CD4-positive, alpha-beta memory T cell (primary cell): ENCODE data around the gene WDR89. TPM values are rescaled to one million over a fixed set of nuclear protein-coding genes. Genes with fewer than 3 reads are reported as not detected.
"Not testable (repeated sequence)": the region's sequence is repeated elsewhere in the genome, so short reads cannot be mapped to it uniquely, and the experiment has no call there.

Experiments
- CTCF ChIA-PET: fragments of 350-600 bp; sonication (Branson Sonifier 250); formaldehyde crosslinking; loops from one replicate; lab custom pipeline; 2021; ENCODE audit warnings: inconsistent platforms; ENCODE audit not compliant: partially characterized antibody; lab: Charles Lee
- POLR2A ChIA-PET: fragments of 350-600 bp; sonication (Branson Sonifier 250); formaldehyde crosslinking; loops from one replicate; lab custom pipeline; 2021; ENCODE audit not compliant: partially characterized antibody; lab: Charles Lee
- DNase-seq, 5 donors: peaks; one replicate each; pipeline versions ENCODE4 v3.0.0 to v3.0.0-alpha.2; 2020 to 2022; ENCODE audit warnings: mixed read lengths in 1 of 5
- H3K27ac ChIP-seq: one replicate; pipeline ENCODE4 v1.7.0; 2013; ENCODE audit warnings: low read depth, low read length
- H3K27me3 ChIP-seq: 2 replicates; pipeline ENCODE4 v1.7.0; 2013; ENCODE audit warnings: mild to moderate bottlenecking, low read length, moderate library complexity; ENCODE audit not compliant: insufficient read depth
- H3K36me3 ChIP-seq: 2 replicates; pipeline ENCODE4 v1.7.0; 2013; ENCODE audit warnings: mild to moderate bottlenecking, low read length, moderate library complexity; ENCODE audit not compliant: insufficient read depth
- H3K4me1 ChIP-seq: 2 replicates; pipeline ENCODE4 v1.7.0; 2013; ENCODE audit warnings: mild to moderate bottlenecking, low read length, moderate library complexity; ENCODE audit not compliant: insufficient read depth
- H3K4me3 ChIP-seq, 2 donors: one replicate each; pipeline ENCODE4 v1.7.0; 2013; ENCODE audit warnings: low read length in 2 of 2, mild to moderate bottlenecking in 1 of 2
- H3K9me3 ChIP-seq, 2 donors: one replicate each; pipeline ENCODE4 v1.7.0; 2013; ENCODE audit warnings: low read length in 2 of 2, control low read depth in 1 of 2; ENCODE audit not compliant: control insufficient read depth in 1 of 2
- H3K27ac Mint-ChIP-seq, 7 donors: one replicate each; pipeline ENCODE4 v1.8.0; 2020 to 2021; ENCODE audit warnings: mixed read lengths in 7 of 7, mild to moderate bottlenecking in 6 of 7, inconsistent platforms in 3 of 7, moderate library complexity in 3 of 7
- H3K27me3 Mint-ChIP-seq, 2 donors: one replicate each; pipeline ENCODE4 v1.8.0; 2020 to 2021; ENCODE audit warnings: mixed read lengths in 2 of 2
- H3K36me3 Mint-ChIP-seq, 2 donors: one replicate each; pipeline ENCODE4 v1.8.0; 2020 to 2021; ENCODE audit warnings: mixed read lengths in 2 of 2, inconsistent platforms in 1 of 2, mild to moderate bottlenecking in 1 of 2
- H3K4me1 Mint-ChIP-seq, 4 donors: one replicate each; pipeline ENCODE4 v1.8.0; 2020 to 2021; ENCODE audit warnings: mixed read lengths in 4 of 4, mild to moderate bottlenecking in 1 of 4
- H3K4me3 Mint-ChIP-seq, 8 donors: one replicate each; pipeline ENCODE4 v1.8.0; 2020 to 2021; ENCODE audit warnings: mixed read lengths in 8 of 8, mild to moderate bottlenecking in 7 of 8, moderate library complexity in 6 of 8, inconsistent platforms in 3 of 8
- H3K9me3 Mint-ChIP-seq, 8 donors: one replicate each; pipeline ENCODE4 v1.8.0; 2020 to 2021; ENCODE audit warnings: mixed read lengths in 8 of 8, mild to moderate bottlenecking in 5 of 8, inconsistent platforms in 3 of 8, moderate library complexity in 1 of 8
- intact Hi-C: fragments of 100-400 bp; cut with micrococcal nuclease; formaldehyde crosslinking; loops from one replicate; pipeline ENCODE4 v1.15.1; 2023
- polyA plus RNA-seq, 2 donors: library from polyadenylated mRNA; unstranded; fragments of 300-500 nt; fragmentation: Illumina TruSeq; gene quantifications; one replicate each; pipeline ENCODE4 v1.2.3, GENCODE V29; 2021
- total RNA-seq, 2 experiments: library from RNA; stranded (reverse); gene quantifications; one replicate each; pipeline ENCODE4 v1.2.3, GENCODE V29; 2021

Gene WDR89
- total and polyA plus RNA-seq, 4 experiments from 2014 or later, result 23.4 to 36.3 (median 30.6) TPM

- no peaks in the 10 kb centered on the region for H3K27me3 Mint-ChIP-seq
- peak overlapping the region; percentile 99 for H3K27ac ChIP-seq
- CTCF ChIA-PET, result interaction anchor here (1.2 to 4.4 kb wide), 9 partner anchors 9 to 128 kb away, joined by 3 to 41 read pairs (median 6); no protein-coding TSS in a partner anchor
- no peaks in the 10 kb centered on the region for H3K27me3 ChIP-seq
- peaks cover 16 to 18% of the 10 kb centered on the region in 2 donors for H3K36me3 Mint-ChIP-seq
- H3K4me3 Mint-ChIP-seq, result peak overlapping the region; percentile 85 to 98 (median 92)
- no peaks in the 10 kb centered on the region for H3K9me3 ChIP-seq
- peak; percentile 92 to 95 (median 94) for DNase-seq
- H3K4me3 ChIP-seq, result peak overlapping the region; percentile 85 to 96
- H3K4me1 Mint-ChIP-seq, result peaks cover 17 to 43% (median 28%) of the 10 kb centered on the region in 4 donors
- POLR2A ChIA-PET, result interaction anchor here (0.7 to 7.2 kb wide), 14 partner anchors 10 to 1273 kb away, joined by 3 to 151 read pairs (median 4); partner anchors contain the start of genes PPP2R5E and SGPP1
- H3K9me3 Mint-ChIP-seq, result no peaks in the 10 kb centered on the region
- intact Hi-C loops, result loop anchor here (1.0 to 5.0 kb wide), 3 partner anchors 8 to 745 kb away; partner anchors contain the start of genes MTHFD1 and PPP2R5E
- peak overlapping the region; percentile 90 to 99 (median 97) for H3K27ac Mint-ChIP-seq
- peaks cover 34% of the 10 kb centered on the region for H3K4me1 ChIP-seq
- H3K36me3 ChIP-seq, result peaks cover 5% of the 10 kb centered on the region
These were observed 549 bp upstream of the WDR89 start for GRCh38 chr14:63642229-63642611.

- Histone ChIP-seq H3K4me1 (peaks cover 45% of the 10 kb centered on the region), H3K4me3 (no peak overlapping the region), H3K27me3 (no peaks in the 10 kb centered on the region), H3K36me3 (peaks cover 5% of the 10 kb centered on the region), H3K27ac (no peak overlapping the region), H3K9me3 (no peaks in the 10 kb centered on the region)
- DNase-seq, result no peak
- intact Hi-C loops, result no loop called here
- Mint-ChIP-seq H3K36me3 (peaks cover 34 to 38% of the 10 kb centered on the region in 2 donors), H3K4me1 (peaks cover 30 to 61% (median 49%) of the 10 kb centered on the region in 4 donors), H3K4me3 (peak overlapping the region in 3 of 8 donors; percentile 1 to 61 (median 34)), H3K27ac (peak overlapping the region in 6 of 7 donors; percentile 2 to 75 (median 30)), H3K9me3 (peaks cover 0 to 26% (median 10%) of the 10 kb centered on the region in 8 donors), H3K27me3 (no peaks in the 10 kb centered on the region)
- ChIA-PET CTCF (no interaction called here), POLR2A (interaction anchor here (1.1 to 7.2 kb wide), 3 partner anchors 14 to 132 kb away, joined by 3 to 151 read pairs (median 3); partner anchors contain the start of gene SGPP1)
These were observed 3.2 kb downstream of the WDR89 start for GRCh38 chr14:63638493-63638892.

- DNase-seq, H3K36me3 ChIP-seq, H3K27me3 ChIP-seq, H3K4me3 ChIP-seq, intact Hi-C loops, H3K9me3 ChIP-seq, H3K27ac ChIP-seq, H3K27me3 Mint-ChIP-seq: not testable (repeated sequence)
- ChIA-PET CTCF (interaction anchor here (1.0 to 6.4 kb wide), 2 partner anchors 27 to 132 kb away, joined by 3 to 132 read pairs; no protein-coding TSS in a partner anchor), POLR2A (interaction anchor here (0.6 to 1.2 kb wide), 2 partner anchors 14 to 135 kb away, joined by 3 to 5 read pairs; no protein-coding TSS in a partner anchor)
- Mint-ChIP-seq H3K4me1 (peaks cover 32 to 63% (median 49%) of the 10 kb centered on the region in 4 donors), H3K36me3 (peaks cover 31 to 34% of the 10 kb centered on the region in 2 donors), H3K9me3 (peaks cover 0 to 26% (median 10%) of the 10 kb centered on the region in 8 donors), H3K4me3 (peak overlapping the region in 3 of 8 donors; percentile 8 to 57 (median 17)), H3K27ac (peak overlapping the region in 2 of 7 donors; percentile 17 to 77)
- peaks cover 42% of the 10 kb centered on the region for H3K4me1 ChIP-seq
These were observed 5.5 kb downstream of the WDR89 start for GRCh38 chr14:63636094-63636635.

- CTCF ChIA-PET, result interaction anchor here (0.6 to 6.4 kb wide), 17 partner anchors 9 to 245 kb away, joined by 3 to 132 read pairs (median 4); partner anchors contain the start of gene WDR89
- POLR2A ChIA-PET, result interaction anchor here (0.6 to 3.6 kb wide), 4 partner anchors 8 to 136 kb away, joined by 3 to 13 read pairs (median 8); partner anchors contain the start of gene WDR89
- H3K27me3 ChIP-seq, result no peaks in the 10 kb centered on the region
- Mint-ChIP-seq H3K4me1 (peaks cover 26 to 45% (median 40%) of the 10 kb centered on the region in 4 donors), H3K36me3 (peaks cover 32 to 36% of the 10 kb centered on the region in 2 donors), H3K27me3 (no peaks in the 10 kb centered on the region), H3K27ac (peak overlapping the region in 1 of 7 donors; percentile 31), H3K4me3 (peak overlapping the region in 1 of 8 donors; percentile 5), H3K9me3 (peaks cover 0 to 26% (median 10%) of the 10 kb centered on the region in 8 donors)
- intact Hi-C loops, result loop anchor here (1.0 to 2.0 kb wide), 3 partner anchors 95 to 245 kb away; partner anchors contain the start of gene SGPP1
- H3K27ac ChIP-seq, result no peak overlapping the region
- H3K36me3 ChIP-seq, result no peaks in the 10 kb centered on the region
- peaks cover 21% of the 10 kb centered on the region for H3K4me1 ChIP-seq
- DNase-seq, result no peak
- H3K4me3 ChIP-seq, result no peak overlapping the region
- H3K9me3 ChIP-seq, result no peaks in the 10 kb centered on the region
These were observed 7.9 kb downstream of the WDR89 start for GRCh38 chr14:63633801-63634200.

GRCh38 chr14:63632932-63633514, 8.6 kb downstream of the WDR89 start:
- Mint-ChIP-seq H3K36me3 (peaks cover 31 to 33% of the 10 kb centered on the region in 2 donors), H3K9me3 (peaks cover 0 to 26% (median 10%) of the 10 kb centered on the region in 8 donors), H3K27me3 (no peaks in the 10 kb centered on the region), H3K4me1 (peaks cover 25 to 44% (median 35%) of the 10 kb centered on the region in 4 donors), H3K4me3 (no peak overlapping the region), H3K27ac (peak overlapping the region in 1 of 7 donors; percentile 47)
- no peaks in the 10 kb centered on the region for H3K36me3 ChIP-seq
- no peak overlapping the region for H3K27ac ChIP-seq
- peaks cover 18% of the 10 kb centered on the region for H3K4me1 ChIP-seq
- POLR2A ChIA-PET, result interaction anchor here (0.7 to 3.6 kb wide), 4 partner anchors 9 to 95 kb away, joined by 3 to 13 read pairs (median 8); partner anchors contain the start of gene WDR89
- CTCF ChIA-PET, result interaction anchor here (0.8 to 6.4 kb wide), 14 partner anchors 9 to 244 kb away, joined by 3 to 132 read pairs (median 4); partner anchors contain the start of gene WDR89
- H3K4me3 ChIP-seq, result no peak overlapping the region
- intact Hi-C loops, result loop anchor here (1.0 to 2.0 kb wide), 3 partner anchors 96 to 244 kb away; partner anchors contain the start of gene SGPP1
- peak in 4 of 5 donors; percentile 51 to 57 (median 52) for DNase-seq
- no peaks in the 10 kb centered on the region for H3K9me3 ChIP-seq
- no peaks in the 10 kb centered on the region for H3K27me3 ChIP-seq

- no peak overlapping the region for H3K4me3 Mint-ChIP-seq
- CTCF ChIA-PET, result interaction anchor here (1.2 kb wide), 1 partner anchor 146 kb away, joined by 3 read pairs; no protein-coding TSS in a partner anchor
- intact Hi-C loops, result no loop called here
- no peaks in the 10 kb centered on the region for H3K27me3 Mint-ChIP-seq
- H3K4me1 Mint-ChIP-seq, result peaks cover 26 to 38% (median 29%) of the 10 kb centered on the region in 4 donors
- Histone ChIP-seq H3K27ac (no peak overlapping the region), H3K4me1 (peaks cover 6% of the 10 kb centered on the region), H3K9me3 (no peaks in the 10 kb centered on the region), H3K36me3 (no peaks in the 10 kb centered on the region), H3K4me3 (no peak overlapping the region), H3K27me3 (no peaks in the 10 kb centered on the region)
- H3K27ac Mint-ChIP-seq, result no peak overlapping the region
- no peaks in the 10 kb centered on the region for H3K9me3 Mint-ChIP-seq
- POLR2A ChIA-PET, result no interaction called here
- DNase-seq, result no peak
- H3K36me3 Mint-ChIP-seq, result peaks cover 16 to 31% of the 10 kb centered on the region in 2 donors
These were observed 17.0 kb downstream of the WDR89 start for GRCh38 chr14:63624701-63625100.
